ENCODE results near the gene CDK14. TPM values are rescaled to one million over a fixed set of nuclear protein-coding genes. Genes with fewer than 3 reads are reported as not detected.
A peak's percentile ranks its signal among the peaks of the same experiment; 100 is the strongest.

The CDK14 gene
- total and polyA plus RNA-seq, 2 of the 8 experiments (the other 6 are each of a cell fraction or from before 2014, with no cell fraction given), result 5.5 to 47.3 TPM

GRCh38 chr7:91140982-91141381 is 544.9 kb downstream of the CDK14 start:
- POLR2A ChIA-PET (ENCODE audit: partially characterized antibody), result no interaction called here
- no peak overlapping the region for H2BK120ac ChIP-seq (replicated peaks; ENCODE audit: low read depth, low read length)
- no peaks in the 10 kb centered on the region for H3K23me2 ChIP-seq (ENCODE audit: low read depth, low read length)
- no peaks in the 10 kb centered on the region for H3K9me3 ChIP-seq (ENCODE audit: insufficient read depth in 2 of 2, low read depth in 1 of 2, low read length in 1 of 2)
- no peak overlapping the region for H4K91ac ChIP-seq (replicated peaks; ENCODE audit: insufficient read length, low read length)
- H3K27me3 ChIP-seq (replicated peaks in 1 of 4; ENCODE audit: control insufficient read depth in 3 of 4, extremely low read depth in 1 of 4, insufficient read depth in 3 of 4, low read length in 3 of 4), result no peaks in the 10 kb centered on the region
- H3K56ac ChIP-seq (replicated peaks; ENCODE audit: insufficient read length, low read depth, low read length), result no peak overlapping the region
- 56% methylated on average over 4 of the region's 4 CpGs; no CpG with 5 or more reads in 1 of the 2 experiments for WGBS, 2 experiments (ENCODE audit: extremely low coverage in 1 of 2, insufficient coverage in 1 of 2, insufficient read length in 1 of 2, insufficient replicate concordance in 2 of 2, low coverage in 1 of 2, low lambda C conversion rate in 2 of 2, missing lambda C conversion rate in 1 of 2)
- H3K4ac ChIP-seq (replicated peaks; ENCODE audit: insufficient read length, low read depth, low read length), result no peak overlapping the region
- H2AK5ac ChIP-seq (ENCODE audit: low read depth, low read length), result no peak overlapping the region
- no peak overlapping the region for H2BK20ac ChIP-seq (ENCODE audit: low read length)
- no peak overlapping the region for H2BK15ac ChIP-seq (ENCODE audit: low read length)
- H3K4me3 ChIP-seq (ENCODE audit: extremely low read depth in 1 of 4, insufficient read depth in 2 of 4, low read depth in 3 of 4, low read length in 4 of 4), result no peak overlapping the region
- no peak overlapping the region for H2BK12ac ChIP-seq (ENCODE audit: low read depth, low read length)
- no peak for DNase-seq (ENCODE audit: low read depth in 1 of 2, low spot score in 2 of 2)
- no peak overlapping the region for H4K5ac ChIP-seq (ENCODE audit: insufficient read length, low read depth, low read length)
- no peaks in the 10 kb centered on the region for H4K20me1 ChIP-seq (replicated peaks in 1 of 2; ENCODE audit: control insufficient read depth in 1 of 2, insufficient read depth in 2 of 2, low read length in 2 of 2)
- no peak overlapping the region for H3K4me2 ChIP-seq (ENCODE audit: insufficient read depth in 1 of 2, low read depth in 2 of 2, low read length in 2 of 2)
- H2AFZ ChIP-seq (ENCODE audit: low read length), result no peak overlapping the region
- H3K36me3 ChIP-seq (ENCODE audit: control insufficient read depth in 2 of 4, insufficient read depth in 4 of 4, low read length in 3 of 4), result no peaks in the 10 kb centered on the region
- H2BK5ac ChIP-seq (ENCODE audit: low read depth, low read length), result no peak overlapping the region; the same call in 1 of the 2 replicates
- H4K8ac ChIP-seq (ENCODE audit: extremely low read depth, insufficient read depth, low read length), result no peak overlapping the region
- no peak overlapping the region for H3K9ac ChIP-seq (replicated peaks in 1 of 4; ENCODE audit: extremely low read depth in 1 of 4, low read depth in 3 of 4, low read length in 3 of 4)
- H3K4me1 ChIP-seq (replicated peaks in 1 of 4; ENCODE audit: control insufficient read depth in 3 of 4, insufficient read depth in 4 of 4, low read length in 3 of 4), result peaks cover 0 to 2% (median 0%) of the 10 kb centered on the region in 4 experiments; a peak in 2 of 7 replicates
- CTCF ChIA-PET (ENCODE audit: partially characterized antibody), result no interaction called here
- no peak overlapping the region for H3K23ac ChIP-seq (ENCODE audit: insufficient read length)
- no peaks in the 10 kb centered on the region for H3K79me2 ChIP-seq (ENCODE audit: control insufficient read depth in 1 of 2, insufficient read depth in 2 of 2, low read length in 2 of 2)
- no peaks in the 10 kb centered on the region for H3K79me1 ChIP-seq (ENCODE audit: low read depth, low read length)
- H3K27ac ChIP-seq (ENCODE audit: low read depth, low read length), result no peak overlapping the region
- no peak overlapping the region for H3K18ac ChIP-seq (ENCODE audit: extremely low read depth, low read length)
- peak; percentile 28 for FAIRE-seq
- no peak overlapping the region for H3K14ac ChIP-seq (ENCODE audit: insufficient read length)
- TF ChIP-seq SRF (IDR thresholded peaks at IDR 0.05; ENCODE audit: low read depth, low read length), result no peak
- no peak for TF ChIP-seq EZH2 (IDR thresholded peaks at IDR 0.05; ENCODE audit: low read depth, low read length, severe bottlenecking)
- TF ChIP-seq CHD1 (IDR thresholded peaks at IDR 0.05; ENCODE audit: low read depth, low read length), result no peak
- TF ChIP-seq CTCF (IDR thresholded peaks at IDR 0.05; ENCODE audit: control extremely low read depth in 1 of 3, insufficient read depth in 1 of 3, low read depth in 1 of 3, low read length in 3 of 3), result no peak
- TF ChIP-seq POLR2AphosphoS5 (IDR thresholded peaks at IDR 0.05; ENCODE audit: low read depth, low read length), result no peak
- no peak for TF ChIP-seq TAF7 (optimal IDR thresholded peaks at IDR 0.05; ENCODE audit: borderline replicate concordance, low read depth, low read length)
- no peak for TF ChIP-seq RFX5 (IDR thresholded peaks at IDR 0.05; ENCODE audit: borderline replicate concordance, low read depth, low read length)
- no peak for TF ChIP-seq SIN3A (conservative IDR thresholded peaks at IDR 0.05 in 1 of 2, IDR thresholded peaks at IDR 0.05 in 1 of 2; ENCODE audit: low read depth in 1 of 2, low read length in 2 of 2)
- no peak for TF ChIP-seq JUND (IDR thresholded peaks at IDR 0.05; ENCODE audit: low read length)
- no peak for TF ChIP-seq SUZ12 (IDR thresholded peaks at IDR 0.05; ENCODE audit: low read length)
- TF ChIP-seq E2F6 (IDR thresholded peaks at IDR 0.05), result no peak
